Upper lobe of right lung (tissue), 1 donor: ENCODE measurements around the gene PTBP2. TPM values are rescaled to one million over a fixed set of nuclear protein-coding genes. Genes with fewer than 3 reads are reported as not detected.
"Not testable (repeated sequence)": the region's sequence is repeated elsewhere in the genome, so short reads cannot be mapped to it uniquely, and the experiment has no call there.

Experiments
- ATAC-seq: fragments of 200-7000 bp; cut with Tn5 transposase; one replicate; pipeline ENCODE4 v1.9.1; 2020; ENCODE audit warnings: mild to moderate bottlenecking, moderate library complexity
- DNase-seq: peaks from one replicate; pipeline ENCODE4 v3.0.0-alpha.2; 2020
- H3K27ac ChIP-seq: fragments of 200-600 bp; one replicate; pipeline ENCODE4 v1.8.0; 2022
- H3K27me3 ChIP-seq: fragments of 200-600 bp; one replicate; pipeline ENCODE4 v1.8.0; 2022; ENCODE audit warnings: mild to moderate bottlenecking
- H3K36me3 ChIP-seq: fragments of 200-600 bp; one replicate; pipeline ENCODE4 v1.8.0; 2022
- H3K4me1 ChIP-seq: fragments of 200-600 bp; one replicate; pipeline ENCODE4 v1.8.0; 2022
- H3K4me3 ChIP-seq: fragments of 200-600 bp; one replicate; pipeline ENCODE4 v1.8.0; 2022; ENCODE audit warnings: mild to moderate bottlenecking
- H3K9me3 ChIP-seq: fragments of 200-600 bp; one replicate; pipeline ENCODE4 v1.8.0; 2022
- intact Hi-C: fragments of 100-400 bp; cut with DNase I; formaldehyde crosslinking; loops from one replicate; pipeline ENCODE4 v1.11.0; 2022
- total RNA-seq: library from RNA; stranded (reverse); fragmentation: NEBNext Ultra II Directional; extraction: Animal tissue kit (Norgen Biotek cat#: 25700); gene quantifications from one replicate; pipeline ENCODE4 v1.2.1, GENCODE V29; 2021
- TF ChIP-seq, protein P1 (sequence below): fragments of 200-600 bp; IDR thresholded peaks from one replicate; pipeline ENCODE4 v1.8.0; 2022; ENCODE audit warnings: antibody characterized with exemption
- donor health status: DM: no; HTN: yes; CAD: no; lungs with severe emphysema.

PTBP2 gene
- total RNA-seq, 1 donor from 2014 or later, result 14.7 TPM

DNA sequence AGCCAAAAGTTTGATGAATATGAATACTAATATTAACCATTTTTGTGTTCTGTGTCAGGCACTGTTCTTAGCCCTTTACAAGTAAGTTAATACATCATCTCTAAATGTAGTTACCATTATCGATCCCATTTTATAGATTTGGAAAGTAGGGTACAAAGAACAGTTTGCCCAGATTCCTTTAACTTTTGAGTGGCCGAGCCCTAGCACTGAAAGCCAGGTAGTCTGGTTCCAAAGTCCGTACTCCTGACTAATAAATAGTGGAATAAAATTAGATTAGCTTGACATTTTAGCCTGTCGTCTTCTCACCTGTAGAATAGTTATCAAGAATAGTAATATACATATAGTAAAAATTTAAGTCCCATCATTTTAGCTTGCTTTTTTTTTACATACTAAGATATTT is 70.6 kb downstream of the PTBP2 start:
- Histone ChIP-seq H3K4me1 (no peaks in the 10 kb centered on the region), H3K36me3 (peaks cover 16% of the 10 kb centered on the region), H3K27me3 (no peaks in the 10 kb centered on the region), H3K27ac (no peak overlapping the region), H3K4me3 (no peak overlapping the region), H3K9me3 (no peaks in the 10 kb centered on the region)
- TF ChIP-seq, protein P1, sequence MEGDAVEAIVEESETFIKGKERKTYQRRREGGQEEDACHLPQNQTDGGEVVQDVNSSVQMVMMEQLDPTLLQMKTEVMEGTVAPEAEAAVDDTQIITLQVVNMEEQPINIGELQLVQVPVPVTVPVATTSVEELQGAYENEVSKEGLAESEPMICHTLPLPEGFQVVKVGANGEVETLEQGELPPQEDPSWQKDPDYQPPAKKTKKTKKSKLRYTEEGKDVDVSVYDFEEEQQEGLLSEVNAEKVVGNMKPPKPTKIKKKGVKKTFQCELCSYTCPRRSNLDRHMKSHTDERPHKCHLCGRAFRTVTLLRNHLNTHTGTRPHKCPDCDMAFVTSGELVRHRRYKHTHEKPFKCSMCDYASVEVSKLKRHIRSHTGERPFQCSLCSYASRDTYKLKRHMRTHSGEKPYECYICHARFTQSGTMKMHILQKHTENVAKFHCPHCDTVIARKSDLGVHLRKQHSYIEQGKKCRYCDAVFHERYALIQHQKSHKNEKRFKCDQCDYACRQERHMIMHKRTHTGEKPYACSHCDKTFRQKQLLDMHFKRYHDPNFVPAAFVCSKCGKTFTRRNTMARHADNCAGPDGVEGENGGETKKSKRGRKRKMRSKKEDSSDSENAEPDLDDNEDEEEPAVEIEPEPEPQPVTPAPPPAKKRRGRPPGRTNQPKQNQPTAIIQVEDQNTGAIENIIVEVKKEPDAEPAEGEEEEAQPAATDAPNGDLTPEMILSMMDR, result no peak
- intact Hi-C loops, result no loop called here
- DNase-seq, result no peak
- ATAC-seq, result no peak

DNA sequence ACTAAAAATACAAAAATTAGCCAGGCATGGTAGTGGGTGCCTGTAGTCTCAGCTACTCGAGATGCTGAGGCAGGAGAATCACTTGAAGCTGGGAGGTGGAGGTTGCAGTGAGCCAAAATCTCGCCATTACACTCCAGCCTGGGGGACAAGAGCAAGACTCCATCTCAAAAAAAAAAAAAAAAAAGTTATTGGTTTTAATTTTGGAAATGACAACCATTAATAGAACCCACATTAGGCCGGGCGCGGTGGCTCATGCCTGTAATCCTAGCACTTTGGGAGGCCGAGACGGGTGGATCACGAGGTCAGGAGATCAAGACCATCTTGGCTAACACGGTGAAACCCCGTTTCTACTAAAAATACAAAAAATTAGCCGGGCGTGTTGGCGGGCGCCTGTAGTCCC is 80.1 kb downstream of the PTBP2 start:
- intact Hi-C loops, H3K27ac ChIP-seq, H3K36me3 ChIP-seq, H3K27me3 ChIP-seq, H3K4me1 ChIP-seq, H3K9me3 ChIP-seq, ATAC-seq, DNase-seq, H3K4me3 ChIP-seq: not testable (repeated sequence)

DNA sequence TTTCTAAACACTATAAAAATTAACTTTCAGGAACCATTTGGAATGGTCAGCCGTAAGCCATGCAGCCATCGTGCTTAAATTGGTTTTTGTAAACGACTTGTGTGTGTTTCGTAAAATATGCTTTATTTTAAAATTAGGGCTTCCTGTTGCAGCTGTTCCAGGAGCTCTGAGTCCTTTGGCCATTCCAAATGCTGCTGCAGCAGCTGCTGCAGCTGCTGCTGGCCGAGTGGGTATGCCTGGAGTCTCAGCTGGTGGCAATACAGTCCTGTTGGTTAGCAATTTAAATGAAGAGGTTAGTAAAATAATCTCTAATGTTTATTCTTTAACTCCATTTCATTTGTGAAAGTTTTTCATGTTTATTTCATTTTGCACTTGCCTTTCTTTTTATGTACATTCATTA is 83.1 kb downstream of the PTBP2 start:
- intact Hi-C loops, result no loop called here
- Histone ChIP-seq H3K36me3 (peaks cover 26% of the 10 kb centered on the region), H3K9me3 (no peaks in the 10 kb centered on the region), H3K27ac (no peak overlapping the region), H3K4me3 (no peak overlapping the region), H3K27me3 (no peaks in the 10 kb centered on the region), H3K4me1 (no peaks in the 10 kb centered on the region)
- TF ChIP-seq, protein P1, result no peak
- DNase-seq, result no peak
- ATAC-seq, result no peak

DNA sequence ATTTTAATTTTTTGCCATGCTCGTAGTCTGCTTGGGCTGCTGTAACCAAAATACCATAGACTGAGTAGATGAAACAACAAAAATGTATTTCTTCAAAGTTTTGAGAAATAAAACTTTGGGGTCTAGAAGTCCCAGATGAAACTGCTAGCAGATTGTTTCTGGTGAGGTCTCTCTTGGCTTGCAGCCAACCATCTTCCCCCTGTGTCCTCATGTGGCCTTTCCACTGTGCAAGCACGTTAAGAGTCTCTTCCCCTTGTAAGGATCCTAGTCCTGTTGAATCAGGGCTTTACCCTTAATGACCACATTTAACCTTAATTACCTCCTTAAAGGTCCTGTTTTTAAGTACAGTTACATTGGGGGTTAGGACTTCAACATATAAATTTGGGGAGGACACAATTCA is 86.6 kb downstream of the PTBP2 start:
- intact Hi-C loops, result no loop called here
- Histone ChIP-seq H3K4me1 (no peaks in the 10 kb centered on the region), H3K27ac (no peak overlapping the region), H3K27me3 (no peaks in the 10 kb centered on the region), H3K9me3 (no peaks in the 10 kb centered on the region), H3K36me3 (peaks cover 34% of the 10 kb centered on the region), H3K4me3 (no peak overlapping the region)
- ATAC-seq, result no peak
- TF ChIP-seq, protein P1, result no peak
- DNase-seq, result no peak

DNA sequence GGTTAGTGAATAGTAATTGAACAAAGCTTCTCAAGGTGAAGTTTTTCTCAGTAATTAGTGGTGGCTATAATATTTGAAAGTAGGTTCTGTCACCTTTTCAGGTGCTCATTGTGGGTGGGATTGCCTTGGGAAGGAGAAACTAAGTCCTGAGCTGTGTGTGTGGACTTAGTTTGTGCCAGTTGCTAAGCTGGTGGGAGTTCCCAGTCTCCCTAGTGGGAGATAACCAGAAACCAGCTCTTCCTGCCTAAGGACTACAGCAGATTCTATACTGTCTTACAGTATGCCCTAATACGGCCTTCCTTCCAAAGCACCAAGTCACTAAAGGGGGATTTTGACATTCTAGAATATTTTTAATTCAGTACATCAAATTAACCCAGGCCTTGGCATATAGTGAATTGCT is 94.3 kb downstream of the PTBP2 start:
- intact Hi-C loops, result no loop called here
- no peak for DNase-seq
- TF ChIP-seq, protein P1, result no peak
- Histone ChIP-seq H3K27ac (no peak overlapping the region), H3K36me3 (peaks cover 19% of the 10 kb centered on the region), H3K4me1 (no peaks in the 10 kb centered on the region), H3K9me3 (no peaks in the 10 kb centered on the region), H3K27me3 (no peaks in the 10 kb centered on the region), H3K4me3 (no peak overlapping the region)
- no peak for ATAC-seq

DNA sequence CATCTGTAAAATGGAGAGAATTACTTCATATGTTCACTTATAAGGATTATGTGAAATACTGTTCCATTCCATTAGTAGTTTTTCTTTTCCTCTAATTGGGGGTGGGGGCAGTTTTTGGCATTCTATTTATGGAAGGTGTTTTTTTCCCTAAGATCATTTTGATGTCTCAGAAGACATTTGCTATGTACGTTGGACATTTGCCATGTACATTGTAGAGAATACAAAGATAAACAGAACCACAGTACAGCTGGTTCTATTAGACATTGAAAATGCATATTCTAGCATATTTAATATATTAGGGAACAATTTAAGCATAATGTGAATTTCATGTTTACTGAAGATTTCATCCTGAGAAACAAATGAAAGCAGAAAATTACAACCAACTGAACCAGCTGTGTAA is 98.5 kb downstream of the PTBP2 start:
- no peak for ATAC-seq
- Histone ChIP-seq H3K4me1 (no peaks in the 10 kb centered on the region), H3K27ac (no peak overlapping the region), H3K36me3 (no peaks in the 10 kb centered on the region), H3K4me3 (no peak overlapping the region), H3K27me3 (no peaks in the 10 kb centered on the region), H3K9me3 (no peaks in the 10 kb centered on the region)
- TF ChIP-seq, protein P1, result no peak
- no peak for DNase-seq
- intact Hi-C loops, result no loop called here
